ENCODE measurements around the gene UBA7.
"Not testable (repeated sequence)": the region's sequence is repeated elsewhere in the genome, so short reads cannot be mapped to it uniquely, and the experiment has no call there.

- not testable (repeated sequence) for TF ChIP-seq CTCF, POLR2A (IDR thresholded peaks at IDR 0.05)
Measured at GRCh38 chr3:49823131-49823530, 9.4 kb upstream of the UBA7 start.

All from ovary (tissue), 3 donors.